Ramos (cell line): Measurements from ENCODE around the gene UPK1A.

Experiments used
- in situ Hi-C: fragments of 300-500 bp; cut with MboI; formaldehyde crosslinking; loops from one replicate; pipeline ENCODE4 v1.14.3; 2022; ENCODE audit warnings: low sequenced_read_pairs; ENCODE audit not compliant: unreplicated experiment

The UPK1A gene

DNA sequence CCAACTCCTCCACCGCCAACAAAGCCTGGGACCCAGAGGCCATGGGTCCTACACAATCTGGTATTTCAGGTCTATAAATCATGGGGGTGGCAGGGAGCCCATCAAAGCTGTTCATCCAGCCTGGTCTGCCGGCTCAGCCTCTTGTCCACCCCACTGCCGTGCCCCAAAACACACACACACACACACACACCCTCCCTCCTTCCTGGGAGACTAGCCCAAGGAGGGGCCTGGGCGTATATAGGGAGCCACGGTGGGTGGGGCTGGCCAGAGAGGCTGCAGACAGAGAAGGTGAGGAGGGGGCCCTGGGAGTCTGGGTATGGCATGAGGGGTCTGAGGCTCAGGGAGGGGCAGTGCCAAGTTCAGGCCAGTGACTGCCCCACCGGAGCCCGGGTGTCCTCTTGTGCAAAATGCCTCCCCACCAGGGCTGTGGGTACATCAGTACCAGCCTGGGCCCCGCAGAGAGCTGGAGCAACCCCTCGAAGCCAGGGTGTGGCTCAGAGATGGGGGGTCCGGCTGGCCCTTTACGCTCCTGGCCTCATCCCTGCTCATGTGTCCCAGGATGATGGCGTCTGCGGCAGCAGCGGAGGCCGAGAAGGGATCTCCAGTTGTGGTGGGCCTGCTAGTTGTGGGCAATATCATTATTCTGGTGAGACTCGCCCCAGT lies at the start of gene UPK1A:
TSS of gene UPK1A (plus strand) at position 267 of the 663 bp plus-strand sequence. CDS start at position 563, 296 bp downstream.
- in situ Hi-C loops = no loop called here

DNA sequence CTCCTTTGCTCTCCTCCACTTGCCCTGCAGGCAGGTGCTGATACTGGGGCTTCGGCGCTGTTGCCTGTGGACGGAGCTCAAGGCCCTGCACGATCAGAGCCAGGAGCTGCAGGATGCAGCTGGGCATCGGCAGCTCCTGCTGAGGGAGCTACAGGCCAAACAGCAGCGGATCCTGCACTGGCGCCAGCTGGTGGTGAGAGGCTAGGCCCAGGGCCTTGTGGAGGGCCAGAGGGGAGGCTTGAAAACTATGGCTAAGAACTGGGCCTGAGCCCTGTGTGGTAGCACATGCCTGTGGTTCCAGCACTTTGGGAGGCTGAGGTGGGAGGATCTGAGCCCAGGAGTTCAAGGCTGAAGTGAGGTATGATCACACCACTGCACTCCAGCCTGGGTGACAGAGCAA lies 47.5 kb upstream of the UPK1A start:
- in situ Hi-C loops = no loop called here

DNA sequence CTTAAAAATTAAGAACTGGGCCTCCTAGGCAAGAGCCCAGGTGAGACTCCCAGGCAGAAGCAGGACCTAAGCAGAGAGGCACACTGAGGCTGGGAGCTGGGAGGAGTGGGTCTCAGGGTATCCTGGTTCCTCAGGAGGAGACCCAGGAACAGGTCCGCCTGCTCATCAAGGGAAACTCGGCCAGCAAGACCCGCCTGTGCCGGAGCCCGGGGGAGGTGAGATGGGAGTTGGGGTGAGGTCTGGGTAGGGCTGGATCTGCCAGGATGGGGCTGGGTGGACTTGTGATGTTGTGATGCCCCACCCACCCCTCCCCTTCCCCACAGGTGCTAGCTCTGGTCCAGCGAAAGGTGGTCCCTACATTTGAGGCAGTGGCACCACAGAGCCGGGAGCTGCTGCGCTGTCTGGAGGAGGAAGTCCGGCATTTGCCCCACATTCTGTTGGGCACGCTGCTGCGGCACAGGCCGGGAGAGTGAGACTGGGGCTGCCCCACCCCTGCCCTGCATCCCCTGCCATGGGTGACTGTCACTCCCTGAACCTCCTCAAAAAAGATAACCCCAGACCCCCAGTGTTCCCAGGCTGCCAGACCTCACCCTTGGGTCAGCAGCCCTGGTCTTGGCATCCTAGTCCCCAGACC lies 46.9 kb upstream of the UPK1A start:
- in situ Hi-C loops = no loop called here

DNA sequence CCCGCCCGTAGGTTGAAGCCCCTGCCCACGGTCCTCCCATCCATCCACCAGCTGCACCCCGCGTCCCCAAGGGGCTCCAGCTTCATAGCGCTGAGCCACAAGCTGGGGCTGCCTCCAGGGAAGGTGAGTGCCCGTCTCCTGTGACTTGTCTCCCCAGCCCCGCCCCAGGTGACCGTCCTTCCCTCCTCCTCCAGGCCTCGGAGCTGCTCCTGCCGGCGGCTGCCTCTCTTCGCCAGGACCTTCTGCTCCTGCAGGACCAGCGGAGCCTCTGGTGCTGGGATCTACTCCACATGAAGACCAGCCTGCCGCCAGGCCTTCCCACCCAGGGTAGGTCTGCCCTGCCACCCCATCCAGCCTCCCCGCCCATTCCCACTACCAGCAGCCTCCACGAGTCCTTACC lies 46.3 kb upstream of the UPK1A start:
- in situ Hi-C loops = no loop called here

DNA sequence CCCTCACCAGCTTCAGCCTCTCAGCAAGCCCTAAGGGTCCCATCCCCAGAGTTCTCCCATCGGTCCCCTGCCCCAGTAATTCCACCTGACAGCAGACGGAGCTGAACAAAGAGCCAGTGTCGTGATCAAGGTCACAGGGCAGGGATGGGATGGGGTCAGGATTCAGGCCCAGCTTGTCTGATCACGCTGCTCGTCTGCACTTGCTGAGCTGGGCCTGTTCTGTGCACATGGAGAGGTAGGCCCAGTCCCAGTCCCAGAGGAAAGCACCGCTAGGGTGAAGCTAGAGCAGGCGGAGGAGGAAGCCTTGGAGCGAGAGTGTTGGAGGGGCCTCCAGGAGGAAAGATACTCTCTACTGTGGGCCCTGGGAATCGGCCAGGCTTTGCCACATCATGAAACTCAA lies 44.6 kb upstream of the UPK1A start:
- in situ Hi-C loops = no loop called here

DNA sequence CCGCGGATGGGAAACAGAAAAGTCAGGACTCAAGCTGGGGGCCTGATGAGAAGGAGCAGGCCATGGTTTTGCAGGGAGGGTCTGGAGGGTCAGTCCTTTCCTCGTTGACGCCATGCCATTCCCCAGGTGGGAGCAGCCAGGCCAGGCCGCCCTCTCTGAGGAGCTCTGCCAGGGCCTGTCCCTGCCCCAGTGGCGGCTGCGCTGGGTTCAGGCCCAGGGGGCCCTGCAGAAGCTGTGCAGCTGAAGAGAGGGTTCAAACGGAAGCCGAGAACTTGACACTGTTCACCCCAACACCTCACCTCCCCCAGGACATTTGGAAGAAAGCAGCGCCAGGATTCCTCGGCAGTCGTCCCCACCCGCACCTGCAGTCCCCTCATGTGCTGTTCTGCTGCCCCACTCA lies 43.6 kb upstream of the UPK1A start:
- in situ Hi-C loops = no loop called here

DNA sequence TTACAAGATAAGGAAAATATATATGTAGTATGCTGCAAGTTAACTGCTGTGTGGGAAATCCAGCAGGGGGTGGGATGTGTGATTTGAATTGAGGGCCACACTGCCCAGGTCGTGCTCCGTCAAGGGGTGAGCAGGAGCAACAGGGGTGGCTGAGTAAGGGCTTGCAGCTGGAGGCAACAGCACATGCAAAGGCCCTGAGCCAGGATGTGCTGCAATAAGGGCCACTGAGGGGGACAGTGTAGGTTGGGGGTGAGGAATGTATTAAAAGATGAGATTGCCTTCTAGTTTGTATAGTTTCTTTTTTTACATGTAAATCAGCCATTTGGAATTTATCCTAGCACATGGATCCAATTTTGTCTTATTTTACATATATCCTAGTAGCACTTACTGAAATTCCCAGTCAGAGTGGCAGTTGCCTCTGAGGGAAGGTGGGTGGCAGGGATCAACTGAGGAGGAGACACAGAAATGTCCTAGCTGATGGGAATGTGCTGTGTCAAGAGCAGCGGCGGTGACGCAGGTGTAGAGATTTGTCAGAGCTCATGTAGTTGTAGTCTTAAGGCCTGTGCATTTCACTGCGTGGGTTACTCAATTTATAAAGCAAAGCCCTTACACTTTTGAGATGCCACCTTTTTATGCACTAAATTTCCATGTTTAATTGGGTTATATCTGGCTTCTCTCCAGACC lies 42.8 kb upstream of the UPK1A start:
- in situ Hi-C loops = no loop called here

DNA sequence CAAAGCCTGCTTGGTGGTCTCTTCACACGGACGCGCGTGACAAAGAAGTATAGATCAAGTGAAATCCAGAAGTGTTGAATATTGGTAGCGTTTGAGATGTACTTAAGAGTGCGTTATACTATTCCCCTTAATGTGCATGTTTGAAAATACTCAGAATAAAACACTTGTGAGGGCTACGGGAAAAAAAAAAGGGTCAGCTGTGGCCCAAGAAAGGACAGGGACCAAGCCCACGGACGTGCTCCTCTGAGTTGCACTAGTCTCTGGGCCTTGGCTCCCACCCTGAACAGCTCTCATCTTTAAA lies 38.1 kb upstream of the UPK1A start:
- in situ Hi-C loops = no loop called here

DNA sequence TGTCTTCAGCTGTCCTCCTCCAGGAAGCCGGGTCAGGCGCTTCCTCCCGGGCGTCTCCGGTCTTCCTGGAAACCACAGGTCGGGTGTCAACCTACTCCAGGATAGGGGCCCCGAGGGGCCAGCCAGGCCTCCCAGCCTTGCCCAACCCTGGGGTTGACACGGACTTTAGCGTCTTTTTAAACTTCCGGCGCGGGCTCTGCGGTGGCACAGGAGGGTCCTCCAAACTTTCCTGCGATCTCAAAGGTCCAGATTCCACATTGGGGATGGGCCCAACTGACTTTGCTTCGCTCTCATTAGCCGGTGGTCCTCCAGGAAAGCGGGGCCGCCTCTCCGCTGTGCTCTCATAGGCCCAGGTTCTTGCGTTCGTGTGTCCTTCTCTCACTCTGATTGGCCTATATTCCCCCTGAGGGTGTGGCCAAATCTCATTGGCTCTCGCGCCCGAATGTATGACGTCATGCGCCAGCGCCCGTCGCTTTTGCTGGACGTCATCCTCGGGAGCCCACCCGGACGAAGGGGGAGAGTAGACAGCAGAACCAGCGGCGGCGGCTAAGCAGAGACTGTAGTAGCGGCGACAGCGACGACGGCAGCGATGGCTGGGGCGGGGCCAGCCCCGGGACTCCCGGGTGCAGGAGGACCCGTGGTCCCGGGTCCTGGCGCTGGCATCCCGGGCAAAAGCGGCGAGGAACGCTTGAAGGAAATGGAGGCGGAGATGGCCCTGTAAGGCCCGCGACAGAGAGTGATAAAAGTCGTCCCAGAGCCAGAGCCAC lies 37.6 kb upstream of the UPK1A start, which contains the start of gene RBM42:
TSS of gene RBM42 (plus strand) at position 472 of the 767 bp plus-strand sequence. CDS start at position 590, 118 bp downstream.
- in situ Hi-C loops = no loop called here

DNA sequence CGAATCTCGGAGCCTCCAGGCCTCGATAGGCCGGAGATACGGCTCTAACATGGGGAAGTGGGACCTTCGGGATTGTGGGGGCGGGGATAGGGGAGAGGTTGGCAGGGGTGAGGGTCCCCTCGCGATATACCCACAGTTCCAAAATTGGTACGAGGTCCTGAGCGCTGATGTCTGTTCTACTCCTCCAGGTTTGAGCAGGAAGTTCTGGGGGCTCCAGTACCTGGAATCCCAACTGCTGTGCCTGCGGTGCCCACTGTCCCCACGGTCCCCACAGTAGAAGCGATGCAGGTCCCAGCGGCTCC lies 37.0 kb upstream of the UPK1A start:
- in situ Hi-C loops = no loop called here

DNA sequence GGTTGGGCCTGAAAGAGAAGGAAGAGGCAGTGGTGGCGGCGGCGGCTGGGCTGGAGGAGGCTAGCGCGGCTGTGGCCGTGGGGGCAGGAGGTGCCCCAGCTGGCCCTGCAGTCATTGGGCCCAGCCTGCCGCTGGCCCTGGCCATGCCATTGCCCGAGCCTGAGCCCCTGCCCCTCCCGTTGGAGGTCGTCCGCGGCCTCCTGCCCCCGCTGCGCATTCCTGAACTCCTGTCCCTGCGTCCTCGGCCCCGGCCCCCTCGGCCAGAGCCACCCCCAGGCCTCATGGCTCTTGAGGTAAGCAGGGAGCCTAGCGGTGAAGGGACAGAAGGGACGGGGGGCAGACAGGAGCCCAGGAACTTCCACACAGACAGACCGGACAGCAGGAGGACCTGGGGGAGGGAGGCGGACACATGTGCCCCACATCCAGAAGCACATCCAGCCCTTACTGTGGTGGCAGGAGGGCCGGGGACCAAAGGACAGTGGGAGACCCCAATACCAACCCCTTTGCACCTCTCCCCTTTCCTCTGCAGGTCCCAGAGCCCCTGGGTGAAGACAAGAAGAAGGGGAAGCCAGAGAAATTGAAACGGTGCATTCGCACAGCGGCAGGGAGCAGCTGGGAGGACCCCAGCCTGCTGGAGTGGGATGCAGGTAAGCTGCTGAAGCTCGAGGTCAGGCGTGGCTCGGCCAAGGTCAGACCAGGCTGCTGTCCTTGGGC lies 32.4 kb upstream of the UPK1A start:
- in situ Hi-C loops = no loop called here

DNA sequence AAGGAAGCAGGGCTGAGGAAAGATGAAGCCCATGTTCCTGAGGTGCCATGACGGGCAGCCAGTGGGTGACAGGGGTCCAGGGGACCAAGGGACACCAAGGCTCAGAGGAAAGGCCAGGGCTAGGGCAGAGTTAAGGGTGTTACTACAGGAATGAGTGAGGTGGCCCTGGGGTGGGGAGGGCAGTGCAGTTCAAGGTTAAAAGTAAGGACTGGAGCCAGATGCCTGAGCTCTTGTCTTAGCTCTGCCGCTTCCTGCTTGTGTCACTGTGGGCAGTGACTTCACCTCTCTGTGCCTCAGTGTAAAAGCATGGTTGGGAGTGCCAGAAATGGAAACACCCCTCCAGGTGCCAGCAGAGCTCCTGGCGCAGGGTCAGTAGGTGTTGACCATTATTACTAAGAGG lies 29.7 kb upstream of the UPK1A start:
- in situ Hi-C loops = no loop called here

DNA sequence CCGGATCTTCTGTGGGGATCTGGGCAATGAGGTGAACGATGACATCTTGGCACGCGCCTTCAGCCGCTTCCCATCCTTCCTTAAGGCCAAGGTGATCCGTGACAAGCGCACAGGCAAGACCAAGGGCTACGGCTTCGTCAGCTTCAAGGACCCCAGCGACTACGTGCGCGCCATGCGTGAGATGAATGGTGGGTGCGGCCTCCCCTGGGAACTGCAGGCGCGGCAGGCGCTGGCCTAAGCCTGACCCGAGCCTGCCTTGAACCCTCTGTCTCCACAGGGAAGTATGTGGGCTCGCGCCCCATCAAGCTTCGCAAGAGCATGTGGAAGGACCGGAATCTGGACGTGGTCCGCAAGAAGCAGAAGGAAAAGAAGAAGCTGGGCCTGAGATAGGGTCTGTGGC lies 29.2 kb upstream of the UPK1A start:
- in situ Hi-C loops = no loop called here

DNA sequence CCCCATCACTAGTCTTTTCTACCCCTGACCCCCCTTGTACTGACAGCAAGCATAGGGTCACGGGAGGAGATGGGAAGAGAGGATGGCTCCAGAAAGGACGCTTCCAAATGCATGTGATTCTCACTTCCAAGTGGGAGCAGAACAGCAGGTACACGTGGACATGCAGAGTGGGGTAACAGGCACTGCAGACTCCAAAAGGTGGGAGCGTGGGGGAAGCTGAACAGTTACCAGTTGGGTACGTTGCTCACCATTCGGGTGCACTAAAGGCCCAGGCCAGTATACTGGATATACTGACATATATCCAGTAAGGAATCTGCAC lies 27.0 kb upstream of the UPK1A start:
- in situ Hi-C loops = no loop called here

DNA sequence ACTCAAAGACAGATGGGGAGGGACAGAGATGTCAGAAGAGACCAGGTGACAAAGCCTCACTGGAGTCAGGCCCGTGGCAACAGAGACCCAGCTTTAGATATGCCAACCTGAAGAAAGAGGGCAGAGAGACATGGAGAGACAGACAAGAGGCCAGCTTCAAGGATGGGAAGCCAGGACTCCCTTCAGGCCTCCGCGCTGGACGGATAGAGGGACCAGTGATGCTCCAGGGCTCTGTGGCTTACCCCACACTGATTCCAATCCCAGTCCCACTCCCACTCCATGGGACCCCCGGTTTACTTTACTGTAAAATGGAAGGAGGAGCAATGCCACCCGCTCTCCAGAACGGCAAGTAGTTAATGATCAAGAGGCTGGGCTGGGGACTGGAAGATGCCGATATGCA lies 26.5 kb upstream of the UPK1A start:
- in situ Hi-C loops = no loop called here

DNA sequence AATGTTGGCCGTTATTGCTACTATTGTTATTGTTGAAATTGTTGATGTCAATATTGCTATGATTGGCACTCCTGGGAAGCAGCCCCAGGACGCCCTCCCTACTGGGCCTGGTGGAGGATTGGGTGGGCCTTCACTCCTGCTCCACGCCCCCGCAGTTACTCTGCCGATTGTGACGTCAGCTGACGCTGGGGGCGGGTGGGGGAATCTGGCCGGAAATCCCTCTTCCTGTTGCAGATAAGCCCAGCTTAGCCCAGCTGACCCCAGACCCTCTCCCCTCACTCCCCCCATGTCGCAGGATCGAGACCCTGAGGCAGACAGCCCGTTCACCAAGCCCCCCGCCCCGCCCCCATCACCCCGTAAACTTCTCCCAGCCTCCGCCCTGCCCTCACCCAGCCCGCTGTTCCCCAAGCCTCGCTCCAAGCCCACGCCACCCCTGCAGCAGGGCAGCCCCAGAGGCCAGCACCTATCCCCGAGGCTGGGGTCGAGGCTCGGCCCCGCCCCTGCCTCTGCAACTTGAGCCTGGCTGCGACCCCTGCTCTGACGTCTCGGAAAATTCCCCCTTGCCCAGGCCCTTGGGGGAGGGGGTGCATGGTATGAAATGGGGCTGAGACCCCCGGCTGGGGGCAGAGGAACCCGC lies 24.7 kb upstream of the UPK1A start, which contains the start of gene ETV2:
TSS of gene ETV2 (plus strand) at position 231 of the 637 bp plus-strand sequence. CDS start 716 bp downstream, outside the sequence.
- in situ Hi-C loops = no loop called here

DNA sequence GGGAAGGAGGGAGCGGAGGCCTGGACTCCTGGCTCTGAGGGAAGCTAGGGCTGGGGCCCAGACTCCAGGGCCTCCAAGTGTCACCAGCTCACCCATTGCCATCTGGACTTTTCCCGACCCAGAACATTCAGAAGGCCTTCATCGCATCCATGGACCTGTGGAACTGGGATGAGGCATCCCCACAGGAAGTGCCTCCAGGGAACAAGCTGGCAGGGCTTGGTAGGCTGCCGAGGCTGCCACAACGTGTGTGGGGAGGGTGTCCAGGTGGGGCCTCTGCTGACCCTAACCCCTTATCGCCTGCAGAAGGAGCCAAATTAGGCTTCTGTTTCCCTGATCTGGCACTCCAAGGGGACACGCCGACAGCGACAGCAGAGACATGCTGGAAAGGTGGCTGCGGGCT lies 24.0 kb upstream of the UPK1A start:
- in situ Hi-C loops = no loop called here

DNA sequence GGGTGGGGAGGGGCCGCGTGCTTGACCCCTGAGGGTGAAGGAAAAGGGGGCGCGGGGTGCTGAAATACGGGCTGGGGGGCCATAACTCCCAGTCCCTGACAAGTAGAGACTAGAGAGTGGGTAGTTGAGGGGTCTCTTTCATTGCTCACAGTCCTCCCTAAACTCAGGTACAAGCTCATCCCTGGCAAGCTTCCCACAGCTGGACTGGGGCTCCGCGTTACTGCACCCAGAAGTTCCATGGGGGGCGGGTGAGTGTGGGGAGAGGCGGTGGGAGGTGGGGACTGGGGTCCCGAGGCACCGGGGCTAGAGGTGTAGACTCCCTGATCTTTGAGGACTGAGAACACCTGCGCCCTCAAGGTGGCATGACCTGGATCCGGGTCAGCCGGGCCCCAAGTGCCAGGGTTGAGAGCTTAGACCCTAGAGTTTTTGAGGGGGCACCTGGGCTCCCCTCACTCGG lies 23.5 kb upstream of the UPK1A start:
- in situ Hi-C loops = no loop called here

DNA sequence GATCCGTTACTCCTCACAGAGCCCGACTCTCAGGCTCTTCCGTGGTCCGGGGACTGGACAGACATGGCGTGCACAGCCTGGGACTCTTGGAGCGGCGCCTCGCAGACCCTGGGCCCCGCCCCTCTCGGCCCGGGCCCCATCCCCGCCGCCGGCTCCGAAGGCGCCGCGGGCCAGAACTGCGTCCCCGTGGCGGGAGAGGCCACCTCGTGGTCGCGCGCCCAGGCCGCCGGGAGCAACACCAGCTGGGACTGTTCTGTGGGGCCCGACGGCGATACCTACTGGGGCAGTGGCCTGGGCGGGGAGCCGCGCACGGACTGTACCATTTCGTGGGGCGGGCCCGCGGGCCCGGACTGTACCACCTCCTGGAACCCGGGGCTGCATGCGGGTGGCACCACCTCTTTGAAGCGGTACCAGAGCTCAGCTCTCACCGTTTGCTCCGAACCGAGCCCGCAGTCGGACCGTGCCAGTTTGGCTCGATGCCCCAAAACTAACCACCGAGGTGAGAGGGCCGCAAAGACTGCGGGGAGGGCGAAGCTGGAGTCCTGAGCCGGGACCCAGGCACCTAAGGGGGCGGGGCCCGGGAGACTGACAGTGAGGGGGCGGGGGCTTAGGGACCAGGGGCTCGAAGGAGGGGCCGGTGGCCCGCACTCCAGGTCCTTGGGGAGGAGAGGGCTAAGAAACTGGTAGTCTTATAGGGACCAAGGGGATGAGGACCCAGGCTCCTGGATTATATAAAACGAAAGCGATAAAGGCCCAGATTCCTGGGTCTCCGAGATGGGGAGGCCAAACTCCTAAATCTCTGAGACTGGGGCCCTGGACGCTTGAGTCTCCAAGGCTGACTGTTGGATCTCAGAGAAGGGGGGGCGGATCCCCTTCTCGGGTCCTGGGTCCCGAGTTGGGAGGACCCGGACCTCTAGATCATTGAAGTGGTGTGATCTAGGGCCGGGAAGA lies 22.8 kb upstream of the UPK1A start:
- in situ Hi-C loops = no loop called here
